LNCAP (cell line): ENCODE results near the gene PHRF1.

Experiments
- TF ChIP-seq, protein P1 (sequence below): fragments of 450-650 bp; IDR thresholded peaks from 2 replicates; pipeline ENCODE4 v1.5.1; 2017; ENCODE audit warnings: mild to moderate bottlenecking

Gene PHRF1

DNA sequence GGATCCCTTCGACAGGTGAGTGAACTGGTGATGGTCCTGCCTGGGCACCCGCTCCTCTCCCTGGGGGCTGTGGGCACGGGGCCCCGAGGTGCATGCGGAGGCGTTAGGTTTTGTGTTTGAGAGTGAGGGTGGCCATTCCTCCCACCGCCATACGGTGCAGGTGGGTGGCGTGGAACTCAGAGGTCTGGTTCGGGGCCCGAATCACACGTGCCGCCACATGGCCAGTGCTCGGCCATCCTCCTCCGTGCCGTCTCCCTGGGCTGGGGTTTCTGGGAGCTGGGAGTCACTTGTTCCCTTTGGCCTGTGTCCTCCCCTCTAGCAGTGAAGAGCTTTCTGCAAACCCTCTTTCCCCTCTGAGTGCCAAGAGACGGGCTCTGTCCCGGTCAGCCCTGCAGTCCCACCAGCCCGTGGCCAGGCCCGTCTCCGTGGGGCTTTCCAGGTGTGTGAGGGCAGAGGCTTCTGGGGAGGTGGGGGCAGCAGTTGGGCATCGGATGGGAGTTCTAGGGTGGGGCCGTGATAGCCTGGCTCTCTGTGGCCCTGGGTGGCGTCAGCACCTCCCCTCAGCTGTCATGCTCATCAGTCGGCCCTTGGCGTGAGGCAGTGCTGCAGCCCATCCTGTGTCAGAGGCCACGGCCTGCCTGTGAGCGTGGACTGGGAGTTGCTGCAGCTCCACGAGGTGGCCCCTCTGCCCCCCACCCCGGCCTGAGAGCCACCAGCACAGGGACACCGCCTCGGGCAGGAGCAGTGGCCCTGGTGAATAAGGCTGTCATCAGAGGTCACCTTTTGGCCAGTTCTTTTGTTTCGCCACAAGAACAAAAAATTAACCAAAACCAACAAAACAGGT, 29.2 kb downstream of the PHRF1 start:
- TF ChIP-seq, protein P1, sequence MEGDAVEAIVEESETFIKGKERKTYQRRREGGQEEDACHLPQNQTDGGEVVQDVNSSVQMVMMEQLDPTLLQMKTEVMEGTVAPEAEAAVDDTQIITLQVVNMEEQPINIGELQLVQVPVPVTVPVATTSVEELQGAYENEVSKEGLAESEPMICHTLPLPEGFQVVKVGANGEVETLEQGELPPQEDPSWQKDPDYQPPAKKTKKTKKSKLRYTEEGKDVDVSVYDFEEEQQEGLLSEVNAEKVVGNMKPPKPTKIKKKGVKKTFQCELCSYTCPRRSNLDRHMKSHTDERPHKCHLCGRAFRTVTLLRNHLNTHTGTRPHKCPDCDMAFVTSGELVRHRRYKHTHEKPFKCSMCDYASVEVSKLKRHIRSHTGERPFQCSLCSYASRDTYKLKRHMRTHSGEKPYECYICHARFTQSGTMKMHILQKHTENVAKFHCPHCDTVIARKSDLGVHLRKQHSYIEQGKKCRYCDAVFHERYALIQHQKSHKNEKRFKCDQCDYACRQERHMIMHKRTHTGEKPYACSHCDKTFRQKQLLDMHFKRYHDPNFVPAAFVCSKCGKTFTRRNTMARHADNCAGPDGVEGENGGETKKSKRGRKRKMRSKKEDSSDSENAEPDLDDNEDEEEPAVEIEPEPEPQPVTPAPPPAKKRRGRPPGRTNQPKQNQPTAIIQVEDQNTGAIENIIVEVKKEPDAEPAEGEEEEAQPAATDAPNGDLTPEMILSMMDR = no peak

- TF ChIP-seq, protein P1 = no peak
Measured at GRCh38 chr11:606245-606644, 30.0 kb downstream of the PHRF1 start.

- TF ChIP-seq, protein P1 = no peak
Measured at GRCh38 chr11:607020-607780, 30.9 kb downstream of the PHRF1 start.

- TF ChIP-seq, protein P1 = no peak
Measured at GRCh38 chr11:607971-608659, 31.8 kb downstream of the PHRF1 start.

DNA sequence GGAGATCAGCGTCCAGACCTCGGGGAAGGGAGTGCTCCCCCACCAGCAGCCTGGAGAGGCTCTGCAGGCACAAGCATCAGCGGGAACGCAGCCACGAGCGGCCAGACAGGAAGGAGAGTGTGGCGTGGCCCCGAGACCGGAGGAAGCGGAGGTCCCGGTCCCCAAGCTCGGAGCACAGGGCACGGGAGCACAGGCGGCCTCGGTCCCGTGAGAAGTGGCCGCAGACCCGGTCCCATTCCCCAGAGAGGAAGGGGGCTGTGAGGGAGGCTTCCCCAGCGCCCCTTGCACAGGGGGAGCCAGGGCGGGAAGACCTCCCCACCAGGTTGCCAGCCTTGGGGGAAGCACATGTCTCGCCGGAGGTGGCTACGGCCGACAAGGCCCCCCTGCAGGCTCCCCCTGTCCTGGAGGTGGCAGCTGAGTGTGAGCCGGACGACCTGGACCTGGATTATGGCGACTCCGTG, 32.6 kb downstream of the PHRF1 start:
- TF ChIP-seq, protein P1 = no peak

GRCh38 chr11:609341-609811, 33.1 kb downstream of the PHRF1 start:
- TF ChIP-seq, protein P1 = no peak

DNA sequence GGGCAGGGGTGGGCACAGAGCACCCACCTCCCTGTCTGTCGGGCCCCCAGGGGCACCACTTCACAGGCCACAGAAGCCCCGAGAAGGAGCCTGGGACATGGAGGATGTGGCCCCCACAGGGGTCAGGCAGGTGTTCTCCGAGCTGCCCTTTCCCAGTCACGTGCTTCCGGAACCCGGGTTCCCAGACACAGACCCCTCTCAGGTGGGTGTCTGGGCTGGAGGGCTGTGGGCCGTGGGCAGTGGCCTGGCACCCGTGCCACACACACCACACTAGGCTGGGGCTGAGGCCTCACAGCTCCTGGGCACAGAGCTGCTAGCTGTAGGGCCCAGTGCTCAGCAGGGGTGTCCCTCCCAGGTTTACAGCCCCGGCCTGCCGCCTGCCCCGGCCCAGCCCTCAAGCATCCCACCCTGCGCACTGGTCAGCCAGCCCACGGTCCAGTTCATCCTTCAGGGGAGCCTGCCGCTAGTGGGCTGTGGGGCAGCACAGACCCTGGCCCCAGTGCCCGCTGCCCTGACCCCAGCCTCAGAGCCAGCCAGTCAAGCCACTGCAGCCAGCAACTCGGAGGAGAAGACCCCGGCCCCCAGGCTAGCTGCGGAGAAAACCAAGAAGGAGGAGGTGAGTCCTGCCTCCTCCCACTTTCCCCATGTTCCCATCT, 34.0 kb downstream of the PHRF1 start:
- TF ChIP-seq, protein P1 = no peak
